OCI-LY1 (cell line): ENCODE measurements around the gene LCAT.

ENCODE experiments used
- EZH2 ChIP-seq: fragments of 200-600 bp; sonication (generic), shearing (Covaris generic); IDR thresholded peaks from 2 replicates; pipeline ENCODE4 v1.8.0; 2017; ENCODE audit warnings: borderline replicate concordance, mixed run types, mild to moderate bottlenecking, antibody characterized with exemption, low read length, moderate library complexity, mixed read lengths
- TF ChIP-seq, protein P1 (sequence below): fragments of 200-600 bp; sonication (generic), shearing (Covaris generic); IDR thresholded peaks from 2 replicates; pipeline ENCODE4 v1.5.1; 2017; ENCODE audit warnings: mild to moderate bottlenecking, antibody characterized with exemption, low read length, moderate library complexity, mixed read lengths

DNA sequence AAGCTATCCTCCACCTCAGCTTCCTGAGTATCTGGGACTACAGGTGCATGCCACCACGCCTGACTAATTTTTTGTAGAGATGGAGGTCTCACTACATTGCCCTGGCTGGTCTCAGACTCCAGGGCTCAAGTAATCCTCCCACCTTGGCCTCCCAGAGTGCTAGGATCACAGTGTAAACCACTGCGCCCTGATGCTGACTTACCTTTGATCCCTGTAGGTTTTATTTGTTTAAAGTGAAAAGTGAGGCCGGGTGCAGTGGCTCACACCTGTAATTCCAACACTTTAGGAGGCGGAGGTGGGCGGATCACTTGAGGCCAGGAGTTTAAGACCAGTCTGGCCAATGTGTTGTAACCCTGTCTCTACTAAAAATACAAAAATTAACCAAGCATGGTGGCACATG lies 42.2 kb downstream of the LCAT start:
- TF ChIP-seq, protein P1, sequence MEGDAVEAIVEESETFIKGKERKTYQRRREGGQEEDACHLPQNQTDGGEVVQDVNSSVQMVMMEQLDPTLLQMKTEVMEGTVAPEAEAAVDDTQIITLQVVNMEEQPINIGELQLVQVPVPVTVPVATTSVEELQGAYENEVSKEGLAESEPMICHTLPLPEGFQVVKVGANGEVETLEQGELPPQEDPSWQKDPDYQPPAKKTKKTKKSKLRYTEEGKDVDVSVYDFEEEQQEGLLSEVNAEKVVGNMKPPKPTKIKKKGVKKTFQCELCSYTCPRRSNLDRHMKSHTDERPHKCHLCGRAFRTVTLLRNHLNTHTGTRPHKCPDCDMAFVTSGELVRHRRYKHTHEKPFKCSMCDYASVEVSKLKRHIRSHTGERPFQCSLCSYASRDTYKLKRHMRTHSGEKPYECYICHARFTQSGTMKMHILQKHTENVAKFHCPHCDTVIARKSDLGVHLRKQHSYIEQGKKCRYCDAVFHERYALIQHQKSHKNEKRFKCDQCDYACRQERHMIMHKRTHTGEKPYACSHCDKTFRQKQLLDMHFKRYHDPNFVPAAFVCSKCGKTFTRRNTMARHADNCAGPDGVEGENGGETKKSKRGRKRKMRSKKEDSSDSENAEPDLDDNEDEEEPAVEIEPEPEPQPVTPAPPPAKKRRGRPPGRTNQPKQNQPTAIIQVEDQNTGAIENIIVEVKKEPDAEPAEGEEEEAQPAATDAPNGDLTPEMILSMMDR, result no peak
- TF ChIP-seq EZH2, result no peak
